Trophoblast cell (in vitro differentiated cells and primary cell): ENCODE data around the gene SIX3.

ENCODE experiments used
- DNase-seq, 2 donors: peaks; one replicate each; pipeline ENCODE4 v3.0.0-alpha.2; 2016
- H2AFZ ChIP-seq: 2 replicates; pipeline ENCODE4 v1.6.1; 2013; ENCODE audit warnings: low read length, moderate library complexity, mild to moderate bottlenecking; ENCODE audit not compliant: insufficient read depth, poor library complexity
- H2AK5ac ChIP-seq: 2 replicates; pipeline ENCODE4 v1.6.1; 2013; ENCODE audit warnings: mild to moderate bottlenecking, low read length
- H2BK120ac ChIP-seq: 2 replicates; pipeline ENCODE4 v1.6.1; 2013; ENCODE audit warnings: low read length, mild to moderate bottlenecking, moderate library complexity; ENCODE audit not compliant: insufficient read depth, poor library complexity
- H2BK12ac ChIP-seq: 2 replicates; pipeline ENCODE4 v1.6.1; 2013; ENCODE audit warnings: mild to moderate bottlenecking, low read length, moderate library complexity
- H2BK5ac ChIP-seq: 2 replicates; pipeline ENCODE4 v1.6.1; 2013; ENCODE audit warnings: low read length, low read depth, moderate library complexity, mild to moderate bottlenecking; ENCODE audit not compliant: poor library complexity
- H3K14ac ChIP-seq: 2 replicates; pipeline ENCODE4 v1.6.1; 2013; ENCODE audit warnings: mild to moderate bottlenecking, low read length
- H3K18ac ChIP-seq: 2 replicates; pipeline ENCODE4 v1.6.1; 2013; ENCODE audit warnings: mild to moderate bottlenecking, low read length
- H3K23ac ChIP-seq: 2 replicates; pipeline ENCODE4 v1.6.1; 2013; ENCODE audit warnings: low read length
- H3K27ac ChIP-seq: 2 replicates; pipeline ENCODE4 v1.5.1; 2013; ENCODE audit warnings: low read depth, mild to moderate bottlenecking, inconsistent platforms, low read length, moderate library complexity
- H3K27me3 ChIP-seq: 2 replicates; pipeline ENCODE4 v1.6.1; 2013; ENCODE audit warnings: inconsistent platforms, mild to moderate bottlenecking, low read length, moderate library complexity; ENCODE audit not compliant: insufficient read depth
- H3K36me3 ChIP-seq, 2 experiments: 1 replicate in 1 of 2; 2 replicates in 1 of 2; pipeline ENCODE4 v1.6.1; 2013; ENCODE audit warnings: low read length in 2 of 2, mild to moderate bottlenecking in 2 of 2, moderate library complexity in 1 of 2; ENCODE audit not compliant: insufficient read depth in 2 of 2, control insufficient read depth in 1 of 2
- H3K4ac ChIP-seq: 2 replicates; pipeline ENCODE4 v1.6.1; 2013; ENCODE audit warnings: low read depth, mild to moderate bottlenecking, low read length, moderate library complexity
- H3K4me1 ChIP-seq, 2 experiments: 1 replicate in 1 of 2; 2 replicates in 1 of 2; pipeline ENCODE4 v1.6.1; 2013; ENCODE audit warnings: low read length in 2 of 2, mild to moderate bottlenecking in 2 of 2, moderate library complexity in 1 of 2; ENCODE audit not compliant: insufficient read depth in 2 of 2, control insufficient read depth in 1 of 2
- H3K4me2 ChIP-seq: 2 replicates; pipeline ENCODE4 v1.6.1; 2013; ENCODE audit warnings: inconsistent platforms, mild to moderate bottlenecking, low read length, moderate library complexity
- H3K4me3 ChIP-seq: 2 replicates; pipeline ENCODE4 v1.5.1; 2013; ENCODE audit warnings: mild to moderate bottlenecking, low read depth, low read length, inconsistent platforms
- H3K79me1 ChIP-seq: one replicate; pipeline ENCODE4 v1.6.1; 2013; ENCODE audit warnings: low read length
- H3K79me2 ChIP-seq: 2 replicates; pipeline ENCODE4 v1.6.1; 2013; ENCODE audit warnings: low read length, mild to moderate bottlenecking; ENCODE audit not compliant: control insufficient read depth, insufficient read depth, poor library complexity
- H3K9ac ChIP-seq: 2 replicates; pipeline ENCODE4 v1.6.1; 2013; ENCODE audit warnings: mild to moderate bottlenecking, low read length
- H3K9me3 ChIP-seq: 2 replicates; pipeline ENCODE4 v1.6.1; 2013; ENCODE audit warnings: low read depth, mild to moderate bottlenecking, control low read depth, inconsistent platforms, low read length; ENCODE audit not compliant: insufficient read depth
- H4K12ac ChIP-seq: 2 replicates; pipeline ENCODE4 v1.6.1; 2013; ENCODE audit warnings: low read depth, mild to moderate bottlenecking, low read length, moderate library complexity
- H4K8ac ChIP-seq: 2 replicates; pipeline ENCODE4 v1.6.1; 2013; ENCODE audit warnings: low read depth, mild to moderate bottlenecking, low read length, moderate library complexity
- H4K91ac ChIP-seq: one replicate; pipeline ENCODE4 v1.6.1; 2013; ENCODE audit warnings: low read depth, mild to moderate bottlenecking, low read length, moderate library complexity
- WGBS: extraction: QIAGEN DNeasy Blood & Tissue Kit; methylation state at CpG from one replicate; pipeline ENCODE4 v1.1.7; 2013; ENCODE audit warnings: missing lambda C conversion rate; ENCODE audit not compliant: insufficient read length, insufficient coverage; ENCODE audit errors: extremely low coverage; 5-methylcytosine and 5-hydroxymethylcytosine counted together

Gene SIX3

DNA sequence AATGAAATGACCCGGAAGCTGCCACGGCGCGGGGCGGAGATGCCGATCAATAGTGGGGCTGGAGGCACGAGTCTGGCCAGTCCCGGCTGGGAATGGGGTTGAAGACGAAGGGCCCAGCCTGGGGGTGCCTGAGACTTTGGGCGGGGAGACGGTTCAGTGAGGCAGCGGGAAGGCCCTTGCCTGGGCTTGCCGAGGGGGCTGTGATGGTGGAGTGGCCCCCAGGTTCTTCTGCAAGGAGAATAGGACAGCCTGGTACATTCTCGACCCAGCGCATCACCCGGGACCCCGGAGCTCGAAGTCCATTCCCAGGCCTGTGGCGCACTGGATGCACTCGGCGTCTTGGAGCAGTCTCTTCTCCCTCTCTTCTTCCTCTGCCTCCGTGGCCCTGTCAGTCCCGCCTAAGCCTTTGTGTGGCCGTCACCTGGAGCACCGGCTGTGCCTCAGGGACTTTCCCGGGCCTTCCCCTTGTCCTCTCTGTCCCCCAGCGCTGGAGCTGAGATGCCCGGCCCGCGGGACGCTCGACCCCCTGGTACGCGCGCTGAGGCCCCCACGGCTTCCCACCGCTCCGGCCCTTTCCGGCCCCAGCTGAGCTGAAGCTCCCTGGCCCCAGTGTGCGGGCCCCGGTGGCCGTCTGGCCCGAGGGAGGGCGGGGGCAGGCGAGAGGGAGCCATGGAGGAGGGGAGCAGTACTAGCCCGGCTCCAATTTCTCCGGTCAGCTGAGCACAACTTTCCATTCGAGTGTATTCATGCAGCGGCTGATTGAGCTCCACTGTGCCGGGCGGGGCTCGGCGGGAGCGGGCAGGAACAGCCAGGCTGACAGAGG, 8.0 kb downstream of the SIX3 start:
- H3K27me3 ChIP-seq: peaks cover 94% of the 10 kb centered on the region

DNA sequence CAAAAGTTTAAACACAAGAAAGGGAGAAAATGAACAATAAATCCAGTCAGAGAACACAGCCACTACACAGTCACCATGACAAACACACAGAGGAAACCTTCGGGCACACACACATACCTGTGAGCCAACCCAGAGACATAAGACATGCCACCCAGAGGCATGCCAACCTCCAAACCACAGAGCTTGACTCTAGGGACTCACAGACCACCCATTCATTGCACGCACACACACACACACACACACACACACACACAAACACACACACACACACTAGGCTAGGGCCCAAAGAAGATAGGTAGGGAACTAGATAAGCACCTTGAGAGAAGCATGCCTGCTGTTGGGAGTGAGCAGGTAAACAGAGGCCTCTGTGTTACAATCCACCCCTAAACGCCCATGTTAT, 9.1 kb downstream of the SIX3 start:
- Histone ChIP-seq H2BK12ac (no peak overlapping the region), H3K79me2 (no peaks in the 10 kb centered on the region)
- WGBS: no CpG with 5 or more reads among the region's 3 CpGs

More for the DNA sequence above, 8.0 kb downstream of the SIX3 start:
- Histone ChIP-seq H3K4me3 (no peak overlapping the region), H3K4ac (no peak overlapping the region), H3K79me2 (no peaks in the 10 kb centered on the region), H3K9ac (no peak overlapping the region), H2BK5ac (no peak overlapping the region), H2AFZ (no peak overlapping the region), H3K23ac (no peak overlapping the region), H2BK120ac (no peak overlapping the region), H3K4me2 (peak overlapping the region; percentile 38), H4K8ac (no peak overlapping the region), H2BK12ac (no peak overlapping the region), H2AK5ac (no peak overlapping the region), H3K18ac (no peak overlapping the region), H3K14ac (no peak overlapping the region), H3K4me1 (peaks cover 6 to 10% of the 10 kb centered on the region in 2 experiments), H4K12ac (no peak overlapping the region), H4K91ac (no peak overlapping the region), H3K9me3 (peaks cover 12% of the 10 kb centered on the region), H3K36me3 (no peaks in the 10 kb centered on the region), H3K79me1 (no peaks in the 10 kb centered on the region), H3K27ac (no peak overlapping the region)
- DNase-seq: no peak
- WGBS: no CpG with 5 or more reads among the region's 54 CpGs

DNA sequence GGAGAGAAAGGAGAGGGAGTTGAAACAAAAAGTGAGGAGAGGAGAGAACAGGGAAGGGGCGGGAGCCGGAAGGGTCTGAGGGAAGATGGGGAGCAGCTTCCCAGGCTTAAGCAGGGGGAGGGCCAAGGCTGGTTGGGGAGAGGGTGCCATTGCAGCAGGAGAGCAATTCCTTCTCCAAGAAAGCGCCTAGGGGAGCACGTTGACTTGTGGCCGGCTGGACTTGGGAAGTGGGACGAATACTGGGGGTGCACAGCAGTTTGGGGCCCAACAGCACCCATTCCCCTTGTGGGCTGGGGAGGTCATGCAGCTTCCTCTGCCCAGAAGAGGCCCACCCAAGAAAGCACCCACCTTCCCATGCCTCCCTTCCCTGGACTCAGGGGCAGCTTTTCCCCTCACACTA, 9.6 kb downstream of the SIX3 start:
- Histone ChIP-seq H3K23ac (no peak overlapping the region), H2BK12ac (no peak overlapping the region), H3K18ac (no peak overlapping the region), H2BK5ac (no peak overlapping the region), H2BK120ac (no peak overlapping the region), H3K27ac (no peak overlapping the region), H3K79me2 (no peaks in the 10 kb centered on the region), H3K4me3 (no peak overlapping the region), H3K4me1 (peaks cover 10 to 13% of the 10 kb centered on the region in 2 experiments), H3K9ac (no peak overlapping the region), H4K8ac (no peak overlapping the region), H2AFZ (no peak overlapping the region), H3K14ac (no peak overlapping the region), H4K91ac (no peak overlapping the region), H3K4me2 (no peak overlapping the region), H2AK5ac (no peak overlapping the region), H3K27me3 (peaks cover 93% of the 10 kb centered on the region), H3K36me3 (no peaks in the 10 kb centered on the region), H3K4ac (no peak overlapping the region), H3K9me3 (peaks cover 15% of the 10 kb centered on the region), H4K12ac (no peak overlapping the region), H3K79me1 (no peaks in the 10 kb centered on the region)
- DNase-seq: no peak
- no CpG with 5 or more reads among the region's 6 CpGs for WGBS

More for the DNA sequence above, 9.1 kb downstream of the SIX3 start:
- Histone ChIP-seq H2AK5ac (no peak overlapping the region), H3K27me3 (peaks cover 96% of the 10 kb centered on the region), H3K27ac (no peak overlapping the region), H4K12ac (no peak overlapping the region), H2BK5ac (no peak overlapping the region), H2AFZ (no peak overlapping the region), H3K23ac (no peak overlapping the region), H3K9ac (no peak overlapping the region), H3K4me1 (peaks cover 10 to 13% of the 10 kb centered on the region in 2 experiments), H3K14ac (no peak overlapping the region), H3K4me2 (no peak overlapping the region), H3K36me3 (no peaks in the 10 kb centered on the region), H3K9me3 (peaks cover 15% of the 10 kb centered on the region), H3K4ac (no peak overlapping the region), H3K18ac (no peak overlapping the region), H4K91ac (no peak overlapping the region), H3K79me1 (no peaks in the 10 kb centered on the region), H3K4me3 (no peak overlapping the region), H2BK120ac (no peak overlapping the region), H4K8ac (no peak overlapping the region)
- DNase-seq: no peak

GRCh38 chr2:44951714-44952113, 10.2 kb downstream of the SIX3 start:
- Histone ChIP-seq H3K27me3 (peaks cover 88% of the 10 kb centered on the region), H3K18ac (no peak overlapping the region), H3K79me2 (no peaks in the 10 kb centered on the region), H2AK5ac (no peak overlapping the region), H3K4me1 (peaks cover 10 to 13% of the 10 kb centered on the region in 2 experiments), H3K4me3 (peak overlapping the region; percentile 62), H2BK5ac (no peak overlapping the region), H4K91ac (no peak overlapping the region), H3K14ac (no peak overlapping the region), H2AFZ (no peak overlapping the region), H2BK120ac (no peak overlapping the region), H2BK12ac (no peak overlapping the region), H3K27ac (no peak overlapping the region), H3K9ac (no peak overlapping the region), H3K23ac (no peak overlapping the region), H3K9me3 (peaks cover 15% of the 10 kb centered on the region), H3K36me3 (no peaks in the 10 kb centered on the region), H4K12ac (no peak overlapping the region), H3K4ac (no peak overlapping the region), H3K79me1 (no peaks in the 10 kb centered on the region), H4K8ac (no peak overlapping the region), H3K4me2 (peak overlapping the region; percentile 63)
- no CpG with 5 or more reads among the region's 8 CpGs for WGBS
- DNase-seq: no peak
